Measurements from ENCODE around the gene JMJD6.

DNA sequence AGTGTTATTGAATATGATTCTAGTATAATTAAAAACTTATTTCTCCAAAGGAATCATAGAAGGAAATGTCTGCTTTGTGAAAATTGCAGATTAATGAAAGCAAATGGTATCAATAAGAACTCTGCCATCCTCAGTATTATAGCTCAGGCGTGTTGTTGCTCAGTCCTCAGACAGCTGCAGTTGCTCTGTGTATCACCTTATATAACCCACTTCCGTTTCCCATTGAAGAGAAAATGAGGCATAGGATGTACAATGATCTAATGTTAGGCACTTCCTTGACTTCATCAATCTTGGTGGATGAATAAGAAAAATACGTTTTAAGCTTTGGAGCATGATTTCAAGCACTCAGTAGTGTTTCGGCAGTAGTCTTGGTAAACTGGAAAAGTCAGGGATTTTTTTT, 25.6 kb upstream of the JMJD6 start:
- TF ChIP-seq, protein P1, sequence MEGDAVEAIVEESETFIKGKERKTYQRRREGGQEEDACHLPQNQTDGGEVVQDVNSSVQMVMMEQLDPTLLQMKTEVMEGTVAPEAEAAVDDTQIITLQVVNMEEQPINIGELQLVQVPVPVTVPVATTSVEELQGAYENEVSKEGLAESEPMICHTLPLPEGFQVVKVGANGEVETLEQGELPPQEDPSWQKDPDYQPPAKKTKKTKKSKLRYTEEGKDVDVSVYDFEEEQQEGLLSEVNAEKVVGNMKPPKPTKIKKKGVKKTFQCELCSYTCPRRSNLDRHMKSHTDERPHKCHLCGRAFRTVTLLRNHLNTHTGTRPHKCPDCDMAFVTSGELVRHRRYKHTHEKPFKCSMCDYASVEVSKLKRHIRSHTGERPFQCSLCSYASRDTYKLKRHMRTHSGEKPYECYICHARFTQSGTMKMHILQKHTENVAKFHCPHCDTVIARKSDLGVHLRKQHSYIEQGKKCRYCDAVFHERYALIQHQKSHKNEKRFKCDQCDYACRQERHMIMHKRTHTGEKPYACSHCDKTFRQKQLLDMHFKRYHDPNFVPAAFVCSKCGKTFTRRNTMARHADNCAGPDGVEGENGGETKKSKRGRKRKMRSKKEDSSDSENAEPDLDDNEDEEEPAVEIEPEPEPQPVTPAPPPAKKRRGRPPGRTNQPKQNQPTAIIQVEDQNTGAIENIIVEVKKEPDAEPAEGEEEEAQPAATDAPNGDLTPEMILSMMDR (IDR thresholded peaks at IDR 0.05 in 4 of 5, conservative IDR thresholded peaks at IDR 0.05 in 1 of 5): no peak
- TF ChIP-seq POLR2A (IDR thresholded peaks at IDR 0.05): no peak
